Measurements from ENCODE around the gene MAML3. TPM values are rescaled to one million over a fixed set of nuclear protein-coding genes. Genes with fewer than 3 reads are reported as not detected.

MAML3 gene
- polyA plus RNA-seq, 1 donor (not counting 4 experiments of a cell fraction or from before 2014, with no cell fraction given): 0.68 TPM

DNA sequence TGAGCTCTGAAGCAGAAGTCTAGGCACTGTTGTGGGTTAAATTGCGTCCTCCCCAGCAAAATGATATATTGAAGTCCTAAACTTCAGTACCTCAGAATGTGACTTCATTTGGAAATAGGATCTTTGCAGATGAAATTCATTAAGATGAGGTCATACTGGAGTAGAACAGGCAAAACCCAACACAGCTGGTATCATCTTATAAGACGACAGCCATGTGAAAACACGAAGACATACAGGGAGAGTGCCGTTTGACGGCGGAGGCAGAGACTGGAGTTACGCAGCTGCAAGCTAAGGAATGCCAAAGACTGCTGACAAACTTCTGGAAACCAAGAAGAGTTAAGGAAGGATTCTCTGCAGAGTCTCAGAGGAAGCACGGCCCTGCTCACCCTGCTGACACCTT, 241.5 kb downstream of the MAML3 start:
- DNase-seq (ENCODE audit: low read depth, low spot score): no peak
- no peak overlapping the region for H3K27ac ChIP-seq (ENCODE audit: control insufficient read depth, insufficient read depth, low read length)
- dilution Hi-C loops (cut with MboI; ENCODE audit: extremely low pct_ligation_motif_present, low sequenced_read_pairs): no loop called here

GRCh38 chr4:139910106-139910505, 243.9 kb downstream of the MAML3 start:
- dilution Hi-C loops (cut with MboI; ENCODE audit: extremely low pct_ligation_motif_present, low sequenced_read_pairs): no loop called here
- Histone ChIP-seq H3K27me3 (ENCODE audit: control insufficient read depth, extremely low read depth, insufficient read depth, low read length) (no peaks in the 10 kb centered on the region), H3K4me3 (ENCODE audit: control insufficient read depth in 2 of 3, extremely low read depth in 1 of 3, insufficient read depth in 2 of 3, low read depth in 1 of 3, low read length in 3 of 3) (no peak overlapping the region), H3K4me1 (ENCODE audit: control insufficient read depth, extremely low read depth, insufficient read depth, low read length) (no peaks in the 10 kb centered on the region), H3K79me2 (ENCODE audit: control insufficient read depth, insufficient read depth, low read length) (no peaks in the 10 kb centered on the region), H4K20me1 (ENCODE audit: control insufficient read depth, extremely low read depth, insufficient read depth, low read length) (no peaks in the 10 kb centered on the region), H3K9me1 (ENCODE audit: control insufficient read depth, extremely low read depth, insufficient read depth, low read length) (no peaks in the 10 kb centered on the region), H3K9me3 (ENCODE audit: control insufficient read depth, low read depth, low read length) (no peaks in the 10 kb centered on the region), H2AFZ (ENCODE audit: control insufficient read depth, low read length) (no peak overlapping the region), H3K9ac (ENCODE audit: control insufficient read depth, extremely low read depth, insufficient read depth, low read length) (no peak overlapping the region), H3K36me3 (ENCODE audit: control insufficient read depth in 2 of 2, extremely low read depth in 1 of 2, insufficient read depth in 2 of 2, low read length in 2 of 2) (no peaks in the 10 kb centered on the region), H3K4me2 (ENCODE audit: control insufficient read depth, extremely low read depth, insufficient read depth, low read depth, low read length) (no peak overlapping the region), H3K27ac (ENCODE audit: control insufficient read depth, insufficient read depth, low read length) (no peak overlapping the region)
- TF ChIP-seq, protein P1, sequence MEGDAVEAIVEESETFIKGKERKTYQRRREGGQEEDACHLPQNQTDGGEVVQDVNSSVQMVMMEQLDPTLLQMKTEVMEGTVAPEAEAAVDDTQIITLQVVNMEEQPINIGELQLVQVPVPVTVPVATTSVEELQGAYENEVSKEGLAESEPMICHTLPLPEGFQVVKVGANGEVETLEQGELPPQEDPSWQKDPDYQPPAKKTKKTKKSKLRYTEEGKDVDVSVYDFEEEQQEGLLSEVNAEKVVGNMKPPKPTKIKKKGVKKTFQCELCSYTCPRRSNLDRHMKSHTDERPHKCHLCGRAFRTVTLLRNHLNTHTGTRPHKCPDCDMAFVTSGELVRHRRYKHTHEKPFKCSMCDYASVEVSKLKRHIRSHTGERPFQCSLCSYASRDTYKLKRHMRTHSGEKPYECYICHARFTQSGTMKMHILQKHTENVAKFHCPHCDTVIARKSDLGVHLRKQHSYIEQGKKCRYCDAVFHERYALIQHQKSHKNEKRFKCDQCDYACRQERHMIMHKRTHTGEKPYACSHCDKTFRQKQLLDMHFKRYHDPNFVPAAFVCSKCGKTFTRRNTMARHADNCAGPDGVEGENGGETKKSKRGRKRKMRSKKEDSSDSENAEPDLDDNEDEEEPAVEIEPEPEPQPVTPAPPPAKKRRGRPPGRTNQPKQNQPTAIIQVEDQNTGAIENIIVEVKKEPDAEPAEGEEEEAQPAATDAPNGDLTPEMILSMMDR (optimal IDR thresholded peaks at IDR 0.05 in 1 of 3, IDR thresholded peaks at IDR 0.05 in 1 of 3, conservative IDR thresholded peaks at IDR 0.05 in 1 of 3; ENCODE audit: extremely low read depth in 1 of 3, insufficient read depth in 2 of 3, low read length in 3 of 3): no peak
- no peak for TF ChIP-seq EZH2 (IDR thresholded peaks at IDR 0.05; ENCODE audit: low read length)
- DNase-seq (ENCODE audit: low read depth, low spot score): no peak
- no peak for FAIRE-seq

More for the DNA sequence above, 241.5 kb downstream of the MAML3 start:
- Histone ChIP-seq H3K9me3 (ENCODE audit: control insufficient read depth, low read depth, low read length) (no peaks in the 10 kb centered on the region), H3K4me1 (ENCODE audit: control insufficient read depth, extremely low read depth, insufficient read depth, low read length) (no peaks in the 10 kb centered on the region), H3K4me2 (ENCODE audit: control insufficient read depth, extremely low read depth, insufficient read depth, low read depth, low read length) (no peak overlapping the region), H3K4me3 (ENCODE audit: control insufficient read depth in 2 of 3, extremely low read depth in 1 of 3, insufficient read depth in 2 of 3, low read depth in 1 of 3, low read length in 3 of 3) (no peak overlapping the region), H3K36me3 (ENCODE audit: control insufficient read depth in 2 of 2, extremely low read depth in 1 of 2, insufficient read depth in 2 of 2, low read length in 2 of 2) (no peaks in the 10 kb centered on the region), H3K79me2 (ENCODE audit: control insufficient read depth, insufficient read depth, low read length) (no peaks in the 10 kb centered on the region), H3K9me1 (ENCODE audit: control insufficient read depth, extremely low read depth, insufficient read depth, low read length) (no peaks in the 10 kb centered on the region), H2AFZ (ENCODE audit: control insufficient read depth, low read length) (no peak overlapping the region), H4K20me1 (ENCODE audit: control insufficient read depth, extremely low read depth, insufficient read depth, low read length) (no peaks in the 10 kb centered on the region), H3K27me3 (ENCODE audit: control insufficient read depth, extremely low read depth, insufficient read depth, low read length) (no peaks in the 10 kb centered on the region), H3K9ac (ENCODE audit: control insufficient read depth, extremely low read depth, insufficient read depth, low read length) (no peak overlapping the region)
- FAIRE-seq: no peak
- no peak for TF ChIP-seq EZH2 (IDR thresholded peaks at IDR 0.05; ENCODE audit: low read length)
- TF ChIP-seq, protein P1 (optimal IDR thresholded peaks at IDR 0.05 in 1 of 3, IDR thresholded peaks at IDR 0.05 in 1 of 3, conservative IDR thresholded peaks at IDR 0.05 in 1 of 3; ENCODE audit: extremely low read depth in 1 of 3, insufficient read depth in 2 of 3, low read length in 3 of 3): no peak
